ENCODE results near the gene TRIM34.
"Not testable (repeated sequence)": the region's sequence is repeated elsewhere in the genome, so short reads cannot be mapped to it uniquely, and the experiment has no call there.

- TF ChIP-seq TEAD4 (IDR thresholded peaks at IDR 0.05; ENCODE audit: low read depth, low read length); CTCF (IDR thresholded peaks at IDR 0.05; ENCODE audit: control extremely low read depth in 1 of 3, insufficient read depth in 1 of 3, low read depth in 1 of 3, low read length in 3 of 3); POLR2AphosphoS5 (IDR thresholded peaks at IDR 0.05; ENCODE audit: low read depth, low read length); POLR2A (IDR thresholded peaks at IDR 0.05; ENCODE audit: control extremely low read depth in 1 of 2, low read depth in 2 of 2, low read length in 2 of 2): not testable (repeated sequence)
Observed at GRCh38 chr11:5584458-5584857, 40.3 kb upstream of the TRIM34 start.
